IPS-18a (cell line): ENCODE data around the gene LATS2.
"Not testable (repeated sequence)": the region's sequence is repeated elsewhere in the genome, so short reads cannot be mapped to it uniquely, and the experiment has no call there.

Experiments
- H3K27ac ChIP-seq: one replicate; pipeline ENCODE4 v1.5.1; 2013; ENCODE audit warnings: low read length
- H3K27me3 ChIP-seq: one replicate; pipeline ENCODE4 v1.6.1; 2013; ENCODE audit warnings: mild to moderate bottlenecking, low read length; ENCODE audit not compliant: control insufficient read depth, insufficient read depth
- H3K36me3 ChIP-seq: one replicate; pipeline ENCODE4 v1.6.1; 2013; ENCODE audit warnings: low read depth, low read length; ENCODE audit not compliant: control insufficient read depth
- H3K4me1 ChIP-seq: one replicate; pipeline ENCODE4 v1.6.1; 2013; ENCODE audit warnings: low read depth, low read length; ENCODE audit not compliant: control insufficient read depth
- H3K4me3 ChIP-seq: one replicate; pipeline ENCODE4 v1.5.1; 2013; ENCODE audit warnings: low read length
- H3K9ac ChIP-seq: one replicate; pipeline ENCODE4 v1.6.1; 2013; ENCODE audit warnings: mild to moderate bottlenecking, low read length, moderate library complexity
- H3K9me3 ChIP-seq: one replicate; pipeline ENCODE4 v1.6.1; 2013; ENCODE audit warnings: low read depth, low read length; ENCODE audit not compliant: control insufficient read depth

Gene LATS2

DNA sequence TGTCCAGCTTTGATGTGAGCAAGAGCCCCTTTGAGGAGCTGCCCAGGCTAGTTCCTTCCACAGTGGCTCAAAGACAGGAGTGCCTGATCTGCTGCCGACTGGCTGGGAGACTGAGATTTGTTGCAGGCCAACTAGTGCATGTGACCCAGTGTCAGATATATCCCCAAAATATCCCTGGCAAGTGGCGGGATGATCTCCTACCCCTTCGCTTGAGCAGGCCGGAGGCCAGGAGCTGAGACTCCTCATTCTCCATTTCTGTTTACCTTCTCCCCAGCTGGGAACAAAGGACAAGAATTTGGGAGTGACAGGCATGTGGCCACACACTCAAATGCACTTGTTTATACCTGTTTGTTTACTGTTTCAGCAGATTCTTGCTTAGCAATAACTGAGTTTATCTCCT, 121.7 kb downstream of the LATS2 start:
- Histone ChIP-seq H3K27ac (no peak overlapping the region), H3K9me3 (no peaks in the 10 kb centered on the region), H3K4me3 (no peak overlapping the region), H3K36me3 (no peaks in the 10 kb centered on the region), H3K4me1 (peaks cover 7% of the 10 kb centered on the region), H3K27me3 (peaks cover 3% of the 10 kb centered on the region), H3K9ac (no peak overlapping the region)

DNA sequence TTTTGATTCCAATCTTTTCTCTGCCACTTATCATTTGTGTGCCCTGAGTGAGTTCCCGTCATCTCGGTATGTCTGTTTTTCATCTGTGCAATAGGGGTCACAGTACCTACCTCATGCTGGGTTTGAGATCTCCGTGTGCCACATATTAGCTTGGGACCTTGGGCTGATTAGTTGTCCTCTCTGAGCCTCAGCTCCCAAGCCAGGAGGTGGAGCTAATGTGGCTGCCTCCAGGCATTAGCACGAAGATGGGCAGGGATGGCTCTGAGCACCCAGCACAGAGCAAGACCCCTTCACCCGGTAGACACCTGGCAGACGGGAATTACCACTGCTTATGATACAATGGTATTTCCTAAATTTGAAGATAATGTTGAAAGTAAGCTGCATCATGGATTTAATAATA, 123.1 kb downstream of the LATS2 start:
- Histone ChIP-seq H3K27me3 (no peaks in the 10 kb centered on the region), H3K27ac (no peak overlapping the region), H3K4me1 (peaks cover 7% of the 10 kb centered on the region), H3K9me3 (no peaks in the 10 kb centered on the region), H3K9ac (no peak overlapping the region), H3K36me3 (no peaks in the 10 kb centered on the region), H3K4me3 (no peak overlapping the region)

DNA sequence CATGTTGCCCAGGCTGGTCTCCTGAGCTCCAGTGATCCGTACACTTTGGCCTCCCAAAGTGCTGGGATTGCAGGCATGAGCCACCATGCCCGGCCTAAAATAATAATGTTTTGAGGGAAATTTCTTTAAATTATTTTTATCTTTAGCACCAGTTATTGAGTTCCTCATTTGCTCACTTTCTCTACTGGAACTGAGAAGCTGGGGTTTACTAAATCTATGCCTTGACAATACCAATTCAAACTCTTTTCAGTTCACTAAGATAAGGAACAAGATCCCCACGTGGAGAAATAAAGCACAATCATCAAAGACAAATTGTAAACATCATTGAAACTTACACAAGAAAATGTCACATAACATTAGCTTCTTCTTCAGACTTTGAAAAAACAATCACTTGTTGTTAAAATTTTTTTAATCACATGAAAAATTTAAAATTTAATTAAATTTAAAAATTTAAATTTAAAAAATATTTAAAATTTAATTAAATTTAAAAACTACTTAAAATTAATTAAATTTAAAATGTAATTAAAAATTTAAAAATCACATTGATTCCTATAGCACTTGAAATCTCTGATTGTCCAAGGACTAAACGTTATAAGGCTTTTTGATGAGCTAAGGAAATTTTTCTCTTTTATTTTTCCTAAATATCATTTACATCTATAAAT, 133.7 kb downstream of the LATS2 start:
- Histone ChIP-seq H3K9ac (no peak overlapping the region), H3K4me1 (no peaks in the 10 kb centered on the region), H3K9me3 (no peaks in the 10 kb centered on the region), H3K27me3 (no peaks in the 10 kb centered on the region), H3K27ac (no peak overlapping the region), H3K4me3 (no peak overlapping the region), H3K36me3 (no peaks in the 10 kb centered on the region)

DNA sequence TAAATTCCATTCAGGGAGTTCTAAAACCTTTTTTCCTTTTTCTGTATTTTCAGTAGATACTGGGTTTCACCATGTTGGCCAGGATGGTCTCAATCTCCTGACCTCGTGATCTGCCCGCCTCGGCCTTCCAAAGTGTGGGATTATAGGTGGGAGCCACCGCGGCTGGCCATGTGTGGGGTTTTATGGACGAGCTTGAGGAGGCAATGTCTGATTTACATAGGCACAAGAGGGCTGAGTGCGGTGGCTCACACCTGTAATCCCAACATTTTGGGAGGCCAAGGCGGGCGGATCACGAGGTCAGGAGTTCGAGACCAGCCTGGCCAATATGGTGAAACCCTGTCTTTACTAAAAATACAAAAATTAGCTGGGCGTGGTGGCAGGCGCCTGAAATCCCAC, 136.0 kb downstream of the LATS2 start:
- not testable (repeated sequence) for H3K4me3 ChIP-seq, H3K36me3 ChIP-seq, H3K4me1 ChIP-seq, H3K27me3 ChIP-seq, H3K9ac ChIP-seq, H3K9me3 ChIP-seq, H3K27ac ChIP-seq

DNA sequence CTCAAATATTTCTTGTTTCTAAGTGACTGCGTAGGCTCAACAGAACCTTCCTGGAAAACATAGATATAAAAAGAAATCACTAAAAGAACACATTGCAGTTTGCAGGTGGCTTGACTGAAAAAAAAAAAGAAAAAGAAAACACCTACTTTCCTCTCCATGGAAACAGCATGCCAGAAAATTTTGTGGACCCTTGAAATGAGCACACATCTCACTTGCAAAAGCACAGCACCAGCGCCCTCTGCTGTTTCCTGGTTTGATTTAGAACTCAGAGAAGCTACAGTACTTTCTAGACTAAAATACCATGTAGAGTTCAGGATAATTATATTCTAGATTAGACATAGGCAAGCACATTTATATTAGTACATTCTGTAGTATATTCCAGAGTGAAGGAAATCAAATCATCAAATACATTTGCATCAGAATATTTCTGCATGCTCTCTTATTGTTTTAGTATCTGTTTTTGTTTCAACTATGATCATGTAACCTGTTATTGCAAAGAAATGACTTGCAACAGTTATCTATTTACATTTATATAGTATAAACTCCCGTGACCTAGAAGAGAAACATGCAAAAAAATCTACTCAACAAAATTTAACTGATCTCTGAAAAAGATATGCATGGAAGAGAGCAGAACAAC, 136.5 kb downstream of the LATS2 start:
- no peaks in the 10 kb centered on the region for H3K9me3 ChIP-seq

DNA sequence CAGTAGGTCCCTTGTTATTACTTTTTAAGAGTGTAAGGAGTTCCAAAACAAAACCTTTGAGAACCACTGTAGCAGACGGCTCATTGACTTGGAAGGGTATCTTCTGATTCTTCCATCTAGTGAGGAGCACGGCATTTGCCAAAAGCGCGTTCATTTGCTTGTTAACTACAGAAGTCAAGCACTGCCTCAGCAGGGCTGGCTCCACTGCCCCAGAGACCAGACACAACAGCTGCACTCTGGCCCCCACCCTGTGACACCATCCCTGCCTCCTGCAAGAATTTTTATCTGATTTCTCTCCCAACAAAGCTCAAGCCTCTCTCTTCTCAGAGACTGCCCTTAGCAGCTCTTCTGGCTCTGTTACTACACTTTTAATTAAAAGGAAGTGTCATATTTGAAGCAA, 138.1 kb downstream of the LATS2 start:
- Histone ChIP-seq H3K27ac (no peak overlapping the region), H3K4me3 (no peak overlapping the region), H3K36me3 (no peaks in the 10 kb centered on the region), H3K27me3 (no peaks in the 10 kb centered on the region), H3K9ac (no peak overlapping the region), H3K4me1 (no peaks in the 10 kb centered on the region), H3K9me3 (no peaks in the 10 kb centered on the region)

More for the DNA sequence above, 136.5 kb downstream of the LATS2 start:
- Histone ChIP-seq H3K9ac (no peak overlapping the region), H3K27me3 (no peaks in the 10 kb centered on the region), H3K36me3 (no peaks in the 10 kb centered on the region), H3K4me3 (no peak overlapping the region), H3K27ac (no peak overlapping the region), H3K4me1 (no peaks in the 10 kb centered on the region)
